ENCODE data around the gene PKD2L2. TPM values are rescaled to one million over a fixed set of nuclear protein-coding genes. Genes with fewer than 3 reads are reported as not detected.
A peak's percentile ranks its signal among the peaks of the same experiment; 100 is the strongest.

The PKD2L2 gene
- total RNA-seq, 1 experiment from 2014 or later, result not detected

GRCh38 chr5:137888466-137888862 is 793 bp upstream of the PKD2L2 start:
- POLR2A ChIA-PET, result interaction anchor here (0.7 to 1.0 kb wide), 2 partner anchors 9 to 79 kb away, joined by 3 read pairs; no protein-coding TSS in a partner anchor
- Mint-ChIP-seq H3K27me3 (ENCODE audit: insufficient read depth, unreplicated experiment) (no peaks in the 10 kb centered on the region), H3K4me3 (ENCODE audit: unreplicated experiment) (no peak overlapping the region), H3K27ac (ENCODE audit: low read depth, unreplicated experiment) (no peak overlapping the region), H3K36me3 (ENCODE audit: insufficient read depth, unreplicated experiment) (no peaks in the 10 kb centered on the region), H3K4me1 (ENCODE audit: insufficient read depth, unreplicated experiment) (peaks cover under 1% of the 10 kb centered on the region), H3K9me3 (ENCODE audit: unreplicated experiment) (no peaks in the 10 kb centered on the region)
- intact Hi-C loops (cut with micrococcal nuclease), result no loop called here
- no peak for DNase-seq (ENCODE audit: unreplicated experiment)
- CTCF ChIA-PET, result interaction anchor here (0.6 to 1.1 kb wide), 3 partner anchors 12 to 110 kb away, joined by 3 read pairs; no protein-coding TSS in a partner anchor
- BruUV-seq (replicated peaks), result no TSS peak
- TF ChIP-seq CTCF (IDR thresholded peaks at IDR 0.05; ENCODE audit: unreplicated experiment), result no peak

GRCh38 chr5:137890845-137891244 is 1.6 kb downstream of the PKD2L2 start:
- no peak overlapping the region for H3K4me3 Mint-ChIP-seq (ENCODE audit: unreplicated experiment)
- no peak overlapping the region for H3K27ac Mint-ChIP-seq (ENCODE audit: low read depth, unreplicated experiment)
- ChIA-PET POLR2A (interaction anchor here (1.2 to 2.3 kb wide), 2 partner anchors 11 to 42 kb away, joined by 3 to 6 read pairs; no protein-coding TSS in a partner anchor), CTCF (interaction anchor here (0.7 to 1.2 kb wide), 3 partner anchors 60 to 187 kb away, joined by 3 to 4 read pairs (median 3); no protein-coding TSS in a partner anchor)
- H3K9me3 Mint-ChIP-seq (ENCODE audit: unreplicated experiment), result no peaks in the 10 kb centered on the region
- BruUV-seq (replicated peaks), result no TSS peak
- no peak for DNase-seq (ENCODE audit: unreplicated experiment)
- H3K36me3 Mint-ChIP-seq (ENCODE audit: insufficient read depth, unreplicated experiment), result no peaks in the 10 kb centered on the region
- no peaks in the 10 kb centered on the region for H3K4me1 Mint-ChIP-seq (ENCODE audit: insufficient read depth, unreplicated experiment)
- H3K27me3 Mint-ChIP-seq (ENCODE audit: insufficient read depth, unreplicated experiment), result no peaks in the 10 kb centered on the region
- no peak for TF ChIP-seq CTCF (IDR thresholded peaks at IDR 0.05; ENCODE audit: unreplicated experiment)
- intact Hi-C loops (cut with micrococcal nuclease), result no loop called here

- no peaks in the 10 kb centered on the region for H3K9me3 Mint-ChIP-seq (ENCODE audit: unreplicated experiment)
- intact Hi-C loops (cut with micrococcal nuclease), result no loop called here
- TF ChIP-seq CTCF (IDR thresholded peaks at IDR 0.05; ENCODE audit: unreplicated experiment), result peak; percentile 20
- H3K4me3 Mint-ChIP-seq (ENCODE audit: unreplicated experiment), result no peak overlapping the region
- POLR2A ChIA-PET, result no interaction called here
- H3K36me3 Mint-ChIP-seq (ENCODE audit: insufficient read depth, unreplicated experiment), result no peaks in the 10 kb centered on the region
- no peak overlapping the region for H3K27ac Mint-ChIP-seq (ENCODE audit: low read depth, unreplicated experiment)
- no TSS peak for BruUV-seq (replicated peaks)
- CTCF ChIA-PET, result interaction anchor here (0.8 kb wide), 1 partner anchor 61 kb away, joined by 3 read pairs; no protein-coding TSS in a partner anchor
- no peaks in the 10 kb centered on the region for H3K4me1 Mint-ChIP-seq (ENCODE audit: insufficient read depth, unreplicated experiment)
- no peaks in the 10 kb centered on the region for H3K27me3 Mint-ChIP-seq (ENCODE audit: insufficient read depth, unreplicated experiment)
- no peak for DNase-seq (ENCODE audit: unreplicated experiment)
Measured at GRCh38 chr5:137891849-137892248, 2.6 kb downstream of the PKD2L2 start.

- POLR2A ChIA-PET, result interaction anchor here (1.0 kb wide), 1 partner anchor 89 kb away, joined by 3 read pairs; no protein-coding TSS in a partner anchor
- Mint-ChIP-seq H3K36me3 (ENCODE audit: insufficient read depth, unreplicated experiment) (no peaks in the 10 kb centered on the region), H3K4me3 (ENCODE audit: unreplicated experiment) (no peak overlapping the region), H3K27me3 (ENCODE audit: insufficient read depth, unreplicated experiment) (no peaks in the 10 kb centered on the region), H3K9me3 (ENCODE audit: unreplicated experiment) (no peaks in the 10 kb centered on the region), H3K27ac (ENCODE audit: low read depth, unreplicated experiment) (no peak overlapping the region), H3K4me1 (ENCODE audit: insufficient read depth, unreplicated experiment) (no peaks in the 10 kb centered on the region)
- DNase-seq (ENCODE audit: unreplicated experiment), result no peak
- intact Hi-C loops (cut with micrococcal nuclease), result no loop called here
- CTCF ChIA-PET, result interaction anchor here (1.1 kb wide), 1 partner anchor 12 kb away, joined by 3 read pairs; no protein-coding TSS in a partner anchor
- BruUV-seq (replicated peaks), result no TSS peak
- TF ChIP-seq CTCF (IDR thresholded peaks at IDR 0.05; ENCODE audit: unreplicated experiment), result no peak
Measured at GRCh38 chr5:137894586-137894985, 5.3 kb downstream of the PKD2L2 start.

Data from MCF 10A (cell line).